SK-N-SH (cell line): Measurements from ENCODE around the gene TFDP2. TPM values are rescaled to one million over a fixed set of nuclear protein-coding genes. Genes with fewer than 3 reads are reported as not detected.

ENCODE experiments used
- CTCF ChIA-PET: fragments of 300-600, 350-600 bp; formaldehyde crosslinking; extraction: SDS; loops from one replicate; lab custom pipeline; 2021; lab: Yijun Ruan, JAX
- POLR2A ChIA-PET: fragments of 350-600 bp; sonication (Branson Sonifier 250); formaldehyde crosslinking; extraction: SDS; loops from one replicate; lab custom pipeline; 2020; ENCODE audit warnings: antibody characterized with exemption, inconsistent platforms; lab: Yijun Ruan, JAX
- DNase-seq: peaks from one replicate; pipeline ENCODE4 v3.0.0; 2012
- H2AFZ ChIP-seq: fragments of 200-600 bp; sonication (generic); 2 replicates; pipeline ENCODE4 v1.8.1; 2016; ENCODE audit warnings: antibody characterized with exemption, mild to moderate bottlenecking, low read depth
- H3F3A ChIP-seq: fragments of 200-600 bp; sonication (generic); replicated peaks from 2 replicates; pipeline ENCODE3; 2016; ENCODE audit warnings: antibody characterized with exemption, mild to moderate bottlenecking; ENCODE audit not compliant: insufficient read depth
- H3K27ac ChIP-seq, 2 experiments: fragments of 200-500 bp in 1 of 2; fragments of 200-600 bp in 1 of 2; sonication (Bioruptor generic) in 1 of 2; sonication (generic), shearing (Covaris generic) in 1 of 2; 2 replicates each; pipeline versions ENCODE4 v1.5.1 to v1.6.1; 2014 to 2016; ENCODE audit warnings: low read depth in 2 of 2, inconsistent platforms in 1 of 2, low read length in 1 of 2, mild to moderate bottlenecking in 1 of 2, mixed read lengths in 1 of 2
- H3K27me3 ChIP-seq: fragments of 200-600 bp; sonication (generic), shearing (Covaris generic); 2 replicates; pipeline ENCODE4 v1.6.1; 2016; ENCODE audit warnings: mixed run types; ENCODE audit not compliant: insufficient read depth
- H3K36me3 ChIP-seq, 2 experiments: fragments of 200-500 bp in 1 of 2; fragments of 200-600 bp in 1 of 2; sonication (Bioruptor generic) in 1 of 2; sonication (generic) in 1 of 2; replicated peaks in 1 of 2; 2 replicates each; pipeline versions ENCODE3 to v1.5.1; 2014 to 2016; ENCODE audit warnings: low read length in 1 of 2, mild to moderate bottlenecking in 1 of 2; ENCODE audit not compliant: insufficient read depth in 2 of 2, control insufficient read depth in 1 of 2
- H3K4me1 ChIP-seq, 2 experiments: fragments of 200-500 bp in 1 of 2; fragments of 200-600 bp in 1 of 2; sonication (Bioruptor generic) in 1 of 2; sonication (generic), shearing (Covaris generic) in 1 of 2; 2 replicates each; pipeline versions ENCODE4 v1.5.1 to v1.6.1; 2014 to 2016; ENCODE audit warnings: low read depth in 1 of 2, low read length in 1 of 2, mixed run types in 1 of 2; ENCODE audit not compliant: insufficient read depth in 2 of 2, control insufficient read depth in 1 of 2
- H3K4me2 ChIP-seq: fragments of 200-600 bp; sonication (generic), shearing (Covaris generic); 2 replicates; pipeline ENCODE4 v1.6.1; 2017; ENCODE audit warnings: mixed run types
- H3K4me3 ChIP-seq, 2 experiments: fragments of 200-500 bp in 1 of 2; fragments of 200-600 bp in 1 of 2; sonication (Bioruptor generic) in 1 of 2; sonication (generic), shearing (Covaris generic) in 1 of 2; 2 replicates each; pipeline versions ENCODE4 v1.5.1 to v1.8.1; 2014 to 2016; ENCODE audit warnings: low read depth in 2 of 2, inconsistent platforms in 1 of 2, low read length in 1 of 2, mild to moderate bottlenecking in 1 of 2, mixed read lengths in 1 of 2, moderate library complexity in 1 of 2
- H3K79me2 ChIP-seq: fragments of 200-600 bp; sonication (generic); 2 replicates; pipeline ENCODE4 v1.8.1; 2017; ENCODE audit warnings: mild to moderate bottlenecking; ENCODE audit not compliant: insufficient read depth
- H3K9ac ChIP-seq: fragments of 200-600 bp; sonication (generic); 2 replicates; pipeline ENCODE4 v1.6.1; 2017; ENCODE audit warnings: mixed run types
- H3K9me2 ChIP-seq: fragments of 200-600 bp; sonication (generic); 2 replicates; pipeline ENCODE4 v1.6.1; 2017; ENCODE audit warnings: mixed run types
- H3K9me3 ChIP-seq: fragments of 200-600 bp; sonication (generic); 2 replicates; pipeline ENCODE4 v1.6.1; 2017; ENCODE audit warnings: mixed run types, mild to moderate bottlenecking, moderate library complexity
- H4K20me1 ChIP-seq: fragments of 200-600 bp; sonication (generic); 2 replicates; pipeline ENCODE4 v1.6.1; 2017; ENCODE audit warnings: mild to moderate bottlenecking, mixed run types; ENCODE audit not compliant: insufficient read depth
- CHD2 ChIP-seq: fragments of 150-350 bp; IDR thresholded peaks from 2 replicates; pipeline ENCODE4 v1.6.1; 2018; ENCODE audit warnings: low read length; ENCODE audit not compliant: partially characterized antibody
- ELF1 ChIP-seq: IDR thresholded peaks from 2 replicates; pipeline ENCODE4 v1.4.0; 2012
- MEF2A ChIP-seq: IDR thresholded peaks from 2 replicates; pipeline ENCODE4 v1.4.0; 2012; ENCODE audit warnings: low read depth, borderline replicate concordance
- NFIC ChIP-seq: IDR thresholded peaks from 2 replicates; pipeline ENCODE4 v1.4.0; 2012; ENCODE audit warnings: borderline replicate concordance
- NRF1 ChIP-seq: IDR thresholded peaks from 2 replicates; pipeline ENCODE4 v1.6.1; 2012; ENCODE audit warnings: low read depth, mild to moderate bottlenecking, low read length
- POLR2AphosphoS5 ChIP-seq: IDR thresholded peaks from 2 replicates; pipeline ENCODE4 v1.6.1; 2012; ENCODE audit warnings: low read depth, low read length
- RAD21 ChIP-seq: IDR thresholded peaks from 2 replicates; pipeline ENCODE4 v1.6.1; 2012; ENCODE audit warnings: mild to moderate bottlenecking, low read length
- RCOR1 ChIP-seq: fragments of 150-350 bp; IDR thresholded peaks from 2 replicates; pipeline ENCODE4 v1.6.1; 2017; ENCODE audit warnings: antibody characterized with exemption, low read length
- RXRA ChIP-seq: IDR thresholded peaks from 2 replicates; pipeline ENCODE4 v1.4.0; 2012; ENCODE audit warnings: low read depth, mild to moderate bottlenecking, borderline replicate concordance
- TCF12 ChIP-seq: IDR thresholded peaks from 2 replicates; pipeline ENCODE4 v1.4.0; 2012
- TEAD4 ChIP-seq: IDR thresholded peaks from 2 replicates; pipeline ENCODE4 v1.4.0; 2012; ENCODE audit warnings: mild to moderate bottlenecking, borderline replicate concordance; ENCODE audit not compliant: insufficient read depth
- WGBS: methylation state at CpG from one replicate; pipeline ENCODE4 v1.1.6; 2017; ENCODE audit warnings: low lambda C conversion rate; 5-methylcytosine and 5-hydroxymethylcytosine counted together
- polyA plus RNA-seq, 3 experiments: library from polyadenylated mRNA; depleted of rRNA; stranded (reverse); fragments of >200 nt; gene quantifications; 2 replicates each; pipeline ENCODE4 v1.2.3, GENCODE V29; 2012
- TF ChIP-seq, protein P1 (sequence below): fragments of 150-350 bp; IDR thresholded peaks from 2 replicates; pipeline ENCODE4 v1.6.1; 2017; ENCODE audit warnings: antibody characterized with exemption, low read length, low read depth, borderline replicate concordance
- TF ChIP-seq, protein P2 (sequence below): fragments of 150-350 bp; IDR thresholded peaks from 2 replicates; pipeline ENCODE4 v1.6.1; 2016; ENCODE audit warnings: mild to moderate bottlenecking, low read depth, low read length
- TF ChIP-seq, protein P3 (sequence below): IDR thresholded peaks from 2 replicates; pipeline ENCODE4 v1.6.1; 2012; ENCODE audit warnings: mild to moderate bottlenecking, low read depth, low read length, moderate library complexity
- TF ChIP-seq, protein P4 (sequence below): IDR thresholded peaks from 2 replicates; pipeline ENCODE4 v1.4.0; 2012; ENCODE audit warnings: low read depth, borderline replicate concordance
- TF ChIP-seq, protein P5 (sequence below): IDR thresholded peaks from 2 replicates; pipeline ENCODE4; 2012

The TFDP2 gene
- polyA plus RNA-seq, 1 of the 3 experiments (the other 2 are of a cell fraction) = 8.6 TPM

DNA sequence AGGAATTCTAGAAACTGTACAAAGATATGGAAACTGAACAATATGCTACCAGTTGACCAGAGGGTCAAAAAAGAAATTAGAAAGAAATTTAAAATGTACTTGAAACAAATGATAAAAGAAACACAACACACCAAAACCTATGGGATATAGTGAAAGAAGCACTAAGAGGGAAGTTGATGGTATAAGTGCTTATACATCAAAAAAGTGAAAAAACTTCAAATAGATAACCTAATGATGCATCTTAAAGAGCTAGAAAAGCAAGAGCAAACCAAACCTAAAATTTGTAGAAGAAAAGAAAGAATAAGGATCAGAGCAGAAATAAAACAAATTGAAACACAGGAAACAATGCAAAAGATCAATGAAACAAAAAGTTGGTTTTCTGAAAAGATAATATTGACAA is 68.2 kb downstream of the TFDP2 start:
- Histone ChIP-seq H3F3A (no peaks in the 10 kb centered on the region), H2AFZ (no peak overlapping the region), H4K20me1 (no peaks in the 10 kb centered on the region), H3K4me2 (no peak overlapping the region), H3K4me1 (no peaks in the 10 kb centered on the region), H3K9me3 (no peaks in the 10 kb centered on the region), H3K27me3 (no peaks in the 10 kb centered on the region), H3K9ac (no peak overlapping the region), H3K36me3 (peaks cover 0 to 4% of the 10 kb centered on the region in 2 experiments), H3K79me2 (no peaks in the 10 kb centered on the region), H3K9me2 (no peaks in the 10 kb centered on the region), H3K27ac (no peak overlapping the region), H3K4me3 (no peak overlapping the region)
- POLR2A ChIA-PET = no interaction called here
- CTCF ChIA-PET = no interaction called here
- DNase-seq = no peak
- TF ChIP-seq TCF12 = no peak
- TF ChIP-seq NRF1 = no peak
- TF ChIP-seq, protein P1, sequence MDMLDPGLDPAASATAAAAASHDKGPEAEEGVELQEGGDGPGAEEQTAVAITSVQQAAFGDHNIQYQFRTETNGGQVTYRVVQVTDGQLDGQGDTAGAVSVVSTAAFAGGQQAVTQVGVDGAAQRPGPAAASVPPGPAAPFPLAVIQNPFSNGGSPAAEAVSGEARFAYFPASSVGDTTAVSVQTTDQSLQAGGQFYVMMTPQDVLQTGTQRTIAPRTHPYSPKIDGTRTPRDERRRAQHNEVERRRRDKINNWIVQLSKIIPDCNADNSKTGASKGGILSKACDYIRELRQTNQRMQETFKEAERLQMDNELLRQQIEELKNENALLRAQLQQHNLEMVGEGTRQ = no peak
- TF ChIP-seq MEF2A = no peak
- TF ChIP-seq POLR2AphosphoS5 = no peak
- no peak for TF ChIP-seq RXRA
- no peak for TF ChIP-seq RAD21
- no peak for TF ChIP-seq RCOR1
- TF ChIP-seq, protein P2, sequence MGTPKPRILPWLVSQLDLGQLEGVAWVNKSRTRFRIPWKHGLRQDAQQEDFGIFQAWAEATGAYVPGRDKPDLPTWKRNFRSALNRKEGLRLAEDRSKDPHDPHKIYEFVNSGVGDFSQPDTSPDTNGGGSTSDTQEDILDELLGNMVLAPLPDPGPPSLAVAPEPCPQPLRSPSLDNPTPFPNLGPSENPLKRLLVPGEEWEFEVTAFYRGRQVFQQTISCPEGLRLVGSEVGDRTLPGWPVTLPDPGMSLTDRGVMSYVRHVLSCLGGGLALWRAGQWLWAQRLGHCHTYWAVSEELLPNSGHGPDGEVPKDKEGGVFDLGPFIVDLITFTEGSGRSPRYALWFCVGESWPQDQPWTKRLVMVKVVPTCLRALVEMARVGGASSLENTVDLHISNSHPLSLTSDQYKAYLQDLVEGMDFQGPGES = no peak

DNA sequence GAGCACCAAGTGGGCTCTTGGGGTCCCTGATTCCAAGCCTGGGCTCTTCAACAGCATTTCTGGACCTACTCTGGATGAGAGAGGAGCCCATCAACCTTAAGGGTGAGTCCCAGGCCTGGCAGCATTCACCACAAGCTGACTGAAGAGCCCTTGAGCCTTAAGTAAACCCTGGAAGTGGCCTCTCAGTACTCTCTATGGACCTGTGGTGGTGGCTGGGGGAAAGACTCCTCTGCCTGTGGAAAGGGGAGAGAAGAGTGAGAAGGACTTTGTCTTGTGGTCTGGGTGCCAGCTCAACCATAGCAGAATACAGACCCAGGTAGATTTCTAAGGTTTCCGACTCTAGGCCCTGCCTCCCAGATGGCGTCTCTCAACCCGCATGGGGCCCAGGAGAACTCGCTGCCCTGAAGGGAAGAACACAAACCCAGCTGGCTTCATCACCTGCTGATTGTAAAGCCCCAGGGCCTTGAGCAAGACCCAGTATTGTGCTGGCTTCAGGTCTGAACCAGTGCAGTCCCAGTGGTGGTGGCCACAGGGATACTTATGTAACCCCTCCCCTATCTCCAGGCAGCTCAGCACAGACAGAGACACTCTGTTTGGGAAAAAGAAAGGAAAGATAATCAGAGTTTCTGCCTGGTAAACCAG is 71.4 kb downstream of the TFDP2 start:
- Histone ChIP-seq H3K4me2 (no peak overlapping the region), H3F3A (no peaks in the 10 kb centered on the region), H2AFZ (no peak overlapping the region), H3K36me3 (peaks cover 0 to 4% of the 10 kb centered on the region in 2 experiments), H3K4me3 (no peak overlapping the region), H3K27me3 (no peaks in the 10 kb centered on the region), H3K27ac (no peak overlapping the region), H4K20me1 (no peaks in the 10 kb centered on the region), H3K9me3 (no peaks in the 10 kb centered on the region), H3K9me2 (no peaks in the 10 kb centered on the region), H3K4me1 (no peaks in the 10 kb centered on the region), H3K79me2 (no peaks in the 10 kb centered on the region), H3K9ac (no peak overlapping the region)
- ChIA-PET CTCF (no interaction called here), POLR2A (no interaction called here)
- no peak for DNase-seq
- TF ChIP-seq NRF1 = no peak
- TF ChIP-seq RXRA = no peak
- no peak for TF ChIP-seq NFIC
- TF ChIP-seq, protein P3, sequence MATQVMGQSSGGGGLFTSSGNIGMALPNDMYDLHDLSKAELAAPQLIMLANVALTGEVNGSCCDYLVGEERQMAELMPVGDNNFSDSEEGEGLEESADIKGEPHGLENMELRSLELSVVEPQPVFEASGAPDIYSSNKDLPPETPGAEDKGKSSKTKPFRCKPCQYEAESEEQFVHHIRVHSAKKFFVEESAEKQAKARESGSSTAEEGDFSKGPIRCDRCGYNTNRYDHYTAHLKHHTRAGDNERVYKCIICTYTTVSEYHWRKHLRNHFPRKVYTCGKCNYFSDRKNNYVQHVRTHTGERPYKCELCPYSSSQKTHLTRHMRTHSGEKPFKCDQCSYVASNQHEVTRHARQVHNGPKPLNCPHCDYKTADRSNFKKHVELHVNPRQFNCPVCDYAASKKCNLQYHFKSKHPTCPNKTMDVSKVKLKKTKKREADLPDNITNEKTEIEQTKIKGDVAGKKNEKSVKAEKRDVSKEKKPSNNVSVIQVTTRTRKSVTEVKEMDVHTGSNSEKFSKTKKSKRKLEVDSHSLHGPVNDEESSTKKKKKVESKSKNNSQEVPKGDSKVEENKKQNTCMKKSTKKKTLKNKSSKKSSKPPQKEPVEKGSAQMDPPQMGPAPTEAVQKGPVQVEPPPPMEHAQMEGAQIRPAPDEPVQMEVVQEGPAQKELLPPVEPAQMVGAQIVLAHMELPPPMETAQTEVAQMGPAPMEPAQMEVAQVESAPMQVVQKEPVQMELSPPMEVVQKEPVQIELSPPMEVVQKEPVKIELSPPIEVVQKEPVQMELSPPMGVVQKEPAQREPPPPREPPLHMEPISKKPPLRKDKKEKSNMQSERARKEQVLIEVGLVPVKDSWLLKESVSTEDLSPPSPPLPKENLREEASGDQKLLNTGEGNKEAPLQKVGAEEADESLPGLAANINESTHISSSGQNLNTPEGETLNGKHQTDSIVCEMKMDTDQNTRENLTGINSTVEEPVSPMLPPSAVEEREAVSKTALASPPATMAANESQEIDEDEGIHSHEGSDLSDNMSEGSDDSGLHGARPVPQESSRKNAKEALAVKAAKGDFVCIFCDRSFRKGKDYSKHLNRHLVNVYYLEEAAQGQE = no peak
- no peak for TF ChIP-seq POLR2AphosphoS5
- TF ChIP-seq RCOR1 = no peak
- no peak for TF ChIP-seq CHD2
- TF ChIP-seq ELF1 = no peak
- TF ChIP-seq, protein P1 = no peak
- TF ChIP-seq TEAD4 = no peak
- TF ChIP-seq, protein P4, sequence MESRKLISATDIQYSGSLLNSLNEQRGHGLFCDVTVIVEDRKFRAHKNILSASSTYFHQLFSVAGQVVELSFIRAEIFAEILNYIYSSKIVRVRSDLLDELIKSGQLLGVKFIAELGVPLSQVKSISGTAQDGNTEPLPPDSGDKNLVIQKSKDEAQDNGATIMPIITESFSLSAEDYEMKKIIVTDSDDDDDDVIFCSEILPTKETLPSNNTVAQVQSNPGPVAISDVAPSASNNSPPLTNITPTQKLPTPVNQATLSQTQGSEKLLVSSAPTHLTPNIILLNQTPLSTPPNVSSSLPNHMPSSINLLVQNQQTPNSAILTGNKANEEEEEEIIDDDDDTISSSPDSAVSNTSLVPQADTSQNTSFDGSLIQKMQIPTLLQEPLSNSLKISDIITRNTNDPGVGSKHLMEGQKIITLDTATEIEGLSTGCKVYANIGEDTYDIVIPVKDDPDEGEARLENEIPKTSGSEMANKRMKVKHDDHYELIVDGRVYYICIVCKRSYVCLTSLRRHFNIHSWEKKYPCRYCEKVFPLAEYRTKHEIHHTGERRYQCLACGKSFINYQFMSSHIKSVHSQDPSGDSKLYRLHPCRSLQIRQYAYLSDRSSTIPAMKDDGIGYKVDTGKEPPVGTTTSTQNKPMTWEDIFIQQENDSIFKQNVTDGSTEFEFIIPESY = no peak
- TF ChIP-seq, protein P5, sequence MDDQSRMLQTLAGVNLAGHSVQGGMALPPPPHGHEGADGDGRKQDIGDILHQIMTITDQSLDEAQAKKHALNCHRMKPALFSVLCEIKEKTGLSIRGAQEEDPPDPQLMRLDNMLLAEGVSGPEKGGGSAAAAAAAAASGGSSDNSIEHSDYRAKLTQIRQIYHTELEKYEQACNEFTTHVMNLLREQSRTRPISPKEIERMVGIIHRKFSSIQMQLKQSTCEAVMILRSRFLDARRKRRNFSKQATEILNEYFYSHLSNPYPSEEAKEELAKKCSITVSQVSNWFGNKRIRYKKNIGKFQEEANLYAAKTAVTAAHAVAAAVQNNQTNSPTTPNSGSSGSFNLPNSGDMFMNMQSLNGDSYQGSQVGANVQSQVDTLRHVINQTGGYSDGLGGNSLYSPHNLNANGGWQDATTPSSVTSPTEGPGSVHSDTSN = no peak
- whole genome bisulfite sequencing = 91% methylated on average over 4 of the region's 4 CpGs
